H1 (cell line): ENCODE data around the gene AAGAB. TPM values are rescaled to one million over a fixed set of nuclear protein-coding genes. Genes with fewer than 3 reads are reported as not detected.

Experiments
- CTCF ChIA-PET: fragments of 300-600 bp; sonication (Branson Sonifier 250); formaldehyde crosslinking; loops from one replicate; lab custom pipeline; 2021; ENCODE audit not compliant: partially characterized antibody; lab: Charles Lee
- POLR2A ChIA-PET: fragments of 300-600 bp; sonication (Branson Sonifier 250); formaldehyde crosslinking; loops from one replicate; lab custom pipeline; 2021; ENCODE audit warnings: inconsistent platforms; ENCODE audit not compliant: partially characterized antibody; lab: Charles Lee
- DNase-seq, 2 experiments: peaks; one replicate each; pipeline versions ENCODE4 v3.0.0 to v3.0.0-alpha.2; 2010 to 2022; ENCODE audit warnings: low spot score in 2 of 2, low read depth in 1 of 2, mixed read lengths in 1 of 2
- FAIRE-seq: peaks from 2 replicates; lab custom pipeline; 2011; peaks lifted over from hg19 to GRCh38; lab: Jason Lieb, UNC
- H2AFZ ChIP-seq: 2 replicates; pipeline ENCODE4 v1.8.1; 2012; ENCODE audit warnings: low read length, inconsistent platforms
- H2AK5ac ChIP-seq: 2 replicates; pipeline ENCODE4 v1.6.1; 2013; ENCODE audit warnings: low read depth, low read length
- H2BK120ac ChIP-seq: replicated peaks from 2 replicates; pipeline ENCODE3; 2013; ENCODE audit warnings: low read depth, low read length, inconsistent platforms
- H2BK12ac ChIP-seq: 2 replicates; pipeline ENCODE4 v1.6.1; 2013; ENCODE audit warnings: low read depth, low read length
- H2BK15ac ChIP-seq: 2 replicates; pipeline ENCODE4 v1.6.1; 2013; ENCODE audit warnings: low read length
- H2BK20ac ChIP-seq: 2 replicates; pipeline ENCODE4 v1.6.1; 2013; ENCODE audit warnings: low read length
- H2BK5ac ChIP-seq: 2 replicates; pipeline ENCODE4 v1.6.1; 2013; ENCODE audit warnings: low read depth, low read length
- H3K14ac ChIP-seq: 2 replicates; pipeline ENCODE4 v1.6.1; 2013; ENCODE audit warnings: inconsistent platforms; ENCODE audit not compliant: insufficient read length
- H3K18ac ChIP-seq: 2 replicates; pipeline ENCODE4 v1.6.1; 2013; ENCODE audit warnings: low read length; ENCODE audit errors: extremely low read depth
- H3K23ac ChIP-seq: 2 replicates; pipeline ENCODE4 v1.6.1; 2013; ENCODE audit warnings: inconsistent platforms; ENCODE audit not compliant: insufficient read length
- H3K23me2 ChIP-seq: 2 replicates; pipeline ENCODE4 v1.6.1; 2013; ENCODE audit warnings: low read depth, low read length
- H3K27ac ChIP-seq: 2 replicates; pipeline ENCODE4 v1.6.1; 2011; ENCODE audit warnings: low read depth, low read length, inconsistent platforms
- H3K27me3 ChIP-seq, 4 experiments: replicated peaks in 1 of 4; 1 replicate in 1 of 4; 2 replicates in 3 of 4; pipeline versions ENCODE4 v1.6.1 to v1.8.1; 2011 to 2013; ENCODE audit warnings: low read length in 3 of 4, mild to moderate bottlenecking in 3 of 4, inconsistent platforms in 2 of 4, mixed read lengths in 2 of 4, moderate library complexity in 1 of 4; ENCODE audit not compliant: control insufficient read depth in 3 of 4, insufficient read depth in 3 of 4; ENCODE audit errors: extremely low read depth in 1 of 4
- H3K36me3 ChIP-seq, 4 experiments: 2 replicates each; pipeline versions ENCODE4 v1.6.1 to v1.8.1; 2011 to 2013; ENCODE audit warnings: mild to moderate bottlenecking in 4 of 4, low read length in 3 of 4, moderate library complexity in 2 of 4, control low read depth in 1 of 4, inconsistent platforms in 1 of 4; ENCODE audit not compliant: insufficient read depth in 4 of 4, control insufficient read depth in 2 of 4
- H3K4ac ChIP-seq: replicated peaks from 2 replicates; pipeline ENCODE3; 2013; ENCODE audit warnings: low read length, low read depth, mixed read lengths, inconsistent platforms; ENCODE audit not compliant: insufficient read length
- H3K4me1 ChIP-seq, 4 experiments: replicated peaks in 1 of 4; 1 replicate in 1 of 4; 2 replicates in 3 of 4; pipeline versions ENCODE4 v1.6.1 to v1.8.1; 2011 to 2013; ENCODE audit warnings: low read length in 3 of 4, inconsistent platforms in 2 of 4, mixed read lengths in 1 of 4; ENCODE audit not compliant: insufficient read depth in 4 of 4, control insufficient read depth in 3 of 4
- H3K4me2 ChIP-seq, 2 experiments: 2 replicates each; pipeline versions ENCODE4 v1.6.1 to v1.8.1; 2011 to 2013; ENCODE audit warnings: low read depth in 2 of 2, low read length in 2 of 2, control low read depth in 1 of 2, inconsistent platforms in 1 of 2, mild to moderate bottlenecking in 1 of 2; ENCODE audit not compliant: insufficient read depth in 1 of 2
- H3K4me3 ChIP-seq, 4 experiments: fragments of 200-600, 300-600 bp in 1 of 4; sonication (generic), shearing (Covaris generic), sonication (Bioruptor Twin) in 1 of 4; 2 replicates each; pipeline versions ENCODE4 v1.5.1 to v1.8.1; 2011 to 2016; ENCODE audit warnings: low read length in 4 of 4, low read depth in 3 of 4, control low read depth in 2 of 4, inconsistent platforms in 2 of 4, mild to moderate bottlenecking in 2 of 4, mixed read lengths in 1 of 4, moderate library complexity in 1 of 4; ENCODE audit not compliant: insufficient read depth in 2 of 4; ENCODE audit errors: extremely low read depth in 1 of 4
- H3K56ac ChIP-seq: replicated peaks from 2 replicates; pipeline ENCODE3; 2013; ENCODE audit warnings: low read depth, mild to moderate bottlenecking, mixed read lengths, low read length, inconsistent platforms; ENCODE audit not compliant: insufficient read length
- H3K79me1 ChIP-seq: 2 replicates; pipeline ENCODE4 v1.6.1; 2013; ENCODE audit warnings: low read depth, low read length, control low read depth
- H3K79me2 ChIP-seq, 2 experiments: 2 replicates each; pipeline versions ENCODE4 v1.6.1 to v1.8.1; 2012 to 2013; ENCODE audit warnings: low read length in 2 of 2, mild to moderate bottlenecking in 2 of 2, inconsistent platforms in 1 of 2; ENCODE audit not compliant: insufficient read depth in 2 of 2, control insufficient read depth in 1 of 2
- H3K9ac ChIP-seq, 4 experiments: replicated peaks in 1 of 4; 1 replicate in 1 of 4; 2 replicates in 3 of 4; pipeline versions ENCODE4 v1.6.1 to v1.8.1; 2011 to 2013; ENCODE audit warnings: low read depth in 3 of 4, low read length in 3 of 4, control low read depth in 2 of 4, mild to moderate bottlenecking in 2 of 4, moderate library complexity in 2 of 4, inconsistent platforms in 1 of 4; ENCODE audit errors: extremely low read depth in 1 of 4
- H3K9me3 ChIP-seq, 2 experiments: 2 replicates each; pipeline versions ENCODE4 v1.6.1 to v1.8.1; 2012 to 2013; ENCODE audit warnings: mild to moderate bottlenecking in 2 of 2, moderate library complexity in 2 of 2, control low read depth in 1 of 2, inconsistent platforms in 1 of 2, low read depth in 1 of 2, low read length in 1 of 2, mixed read lengths in 1 of 2; ENCODE audit not compliant: insufficient read depth in 2 of 2
- H4K20me1 ChIP-seq, 2 experiments: replicated peaks in 1 of 2; 2 replicates each; pipeline versions ENCODE3 to v1.8.1; 2011 to 2013; ENCODE audit warnings: inconsistent platforms in 2 of 2, low read length in 2 of 2, mild to moderate bottlenecking in 1 of 2; ENCODE audit not compliant: insufficient read depth in 2 of 2, control insufficient read depth in 1 of 2
- H4K5ac ChIP-seq: 2 replicates; pipeline ENCODE4 v1.6.1; 2013; ENCODE audit warnings: low read length, low read depth, mixed read lengths, inconsistent platforms; ENCODE audit not compliant: insufficient read length
- H4K8ac ChIP-seq: 2 replicates; pipeline ENCODE4 v1.8.0; 2013; ENCODE audit warnings: mild to moderate bottlenecking, moderate library complexity, low read length, inconsistent platforms; ENCODE audit not compliant: insufficient read depth; ENCODE audit errors: extremely low read depth
- H4K91ac ChIP-seq: replicated peaks from 2 replicates; pipeline ENCODE3; 2013; ENCODE audit warnings: low read length, mixed read lengths, inconsistent platforms; ENCODE audit not compliant: insufficient read length
- BACH1 ChIP-seq: IDR thresholded peaks from 2 replicates; pipeline ENCODE4 v1.6.1; 2012; ENCODE audit warnings: low read length, improper control_type of control experiment
- BRCA1 ChIP-seq: IDR thresholded peaks from 2 replicates; pipeline ENCODE4 v1.6.1; 2012; ENCODE audit warnings: low read depth, low read length, improper control_type of control experiment
- CEBPB ChIP-seq: IDR thresholded peaks from 2 replicates; pipeline ENCODE4 v1.6.1; 2012; ENCODE audit warnings: low read depth, low read length
- EP300 ChIP-seq, 2 experiments: IDR thresholded peaks; 1 replicate in 1 of 2; 2 replicates in 1 of 2; pipeline ENCODE4 v1.6.1; 2011 to 2012; ENCODE audit warnings: low read depth in 2 of 2, low read length in 2 of 2, mild to moderate bottlenecking in 2 of 2, borderline replicate concordance in 1 of 2, inconsistent platforms in 1 of 2, moderate library complexity in 1 of 2
- JUN ChIP-seq: IDR thresholded peaks from 2 replicates; pipeline ENCODE4 v1.6.1; 2011; ENCODE audit warnings: low read depth, mild to moderate bottlenecking, improper control_type of control experiment, low read length
- KDM4A ChIP-seq: IDR thresholded peaks from one replicate; pipeline ENCODE4 v1.7.1; 2012; ENCODE audit warnings: low read depth, mild to moderate bottlenecking, moderate library complexity, low read length, inconsistent platforms; ENCODE audit not compliant: severe bottlenecking
- KDM5A ChIP-seq: fragments of 200-600 bp; IDR thresholded peaks from 2 replicates; pipeline ENCODE4 v1.7.1; 2012; ENCODE audit warnings: mild to moderate bottlenecking, low read length, inconsistent platforms, mixed read lengths
- NANOG ChIP-seq: IDR thresholded peaks from 2 replicates; pipeline ENCODE4 v1.6.1; 2011; ENCODE audit warnings: low read length, low read depth, mild to moderate bottlenecking, inconsistent platforms; ENCODE audit not compliant: insufficient read depth, poor library complexity, severe bottlenecking
- POU5F1 ChIP-seq: IDR thresholded peaks from 2 replicates; pipeline ENCODE4 v1.6.1; 2011; ENCODE audit warnings: low read depth, mild to moderate bottlenecking, low read length, moderate library complexity
- SP4 ChIP-seq: IDR thresholded peaks from 2 replicates; pipeline ENCODE4 v1.6.1; 2012; ENCODE audit warnings: low read length, inconsistent platforms
- TAF7 ChIP-seq: optimal IDR thresholded peaks from 2 replicates; pipeline ENCODE3; 2011; ENCODE audit warnings: low read depth, mild to moderate bottlenecking, inconsistent platforms, low read length, moderate library complexity, borderline replicate concordance
- WGBS, 2 experiments: shearing (Covaris generic) in 1 of 2; methylation state at CpG; one replicate each; pipeline versions ENCODE4 v1.1.6 to v1.1.7; 2013 to 2015; ENCODE audit warnings: low lambda C conversion rate in 2 of 2, mixed read lengths in 2 of 2, inconsistent platforms in 1 of 2, low coverage in 1 of 2, missing lambda C conversion rate in 1 of 2; ENCODE audit not compliant: insufficient replicate concordance in 2 of 2, insufficient coverage in 1 of 2, insufficient read length in 1 of 2; ENCODE audit errors: extremely low coverage in 1 of 2, missing lambda C conversion rate in 1 of 2; 5-methylcytosine and 5-hydroxymethylcytosine counted together
- polyA plus RNA-seq, 7 experiments: library from polyadenylated mRNA; depleted of rRNA in 3 of 7; stranded (reverse) in 5 of 7; unstranded in 2 of 7; fragments of >200 nt in 5 of 7; fragments of 200-250 nt in 2 of 7; gene quantifications; 1 replicate in 5 of 7; 2 replicates in 1 of 7; 4 replicates in 1 of 7; pipeline versions ENCODE4 v1.2.1 to v1.2.3, GENCODE V29; 2011 to 2013; ENCODE audit warnings: missing spikeins in 2 of 7, mixed read lengths in 2 of 7
- total RNA-seq: library from RNA; stranded (reverse); fragmentation: NEBNext Ultra II Directional; extraction: Animal tissue kit (Norgen Biotek cat#: 25700); gene quantifications from 2 replicates; pipeline ENCODE4 v1.2.1, GENCODE V29; 2021
- TF ChIP-seq, protein P1 (sequence below): IDR thresholded peaks from 2 replicates; pipeline ENCODE4 v1.6.1; 2011; ENCODE audit warnings: low read depth, mild to moderate bottlenecking, low read length; ENCODE audit not compliant: insufficient read depth

AAGAB gene
- total and polyA plus RNA-seq, 2 of the 8 experiments (the other 6 are each of a cell fraction or from before 2014, with no cell fraction given): 20.1 to 45.9 TPM

DNA sequence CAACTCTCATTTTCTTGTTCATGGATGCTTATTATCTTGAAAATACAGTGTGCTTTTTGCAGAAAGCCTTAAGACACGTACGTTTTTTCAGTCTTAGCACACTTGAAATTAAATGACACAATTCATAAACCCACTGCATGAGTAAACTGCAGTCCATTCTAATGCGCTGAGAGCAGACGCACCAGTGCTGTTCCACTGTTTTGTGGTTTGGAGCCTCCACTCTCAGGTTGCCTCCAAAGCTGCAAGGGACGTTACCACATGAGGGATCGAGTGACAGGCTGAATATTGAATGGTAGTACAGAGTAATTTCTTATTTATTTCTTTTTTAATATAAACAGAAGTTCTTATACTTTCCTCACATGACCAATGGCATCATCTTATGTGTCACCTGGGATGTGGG, 12.4 kb upstream of the AAGAB start:
- Histone ChIP-seq H3K14ac (no peak overlapping the region), H3K4me2 (no peak overlapping the region), H3K56ac (no peak overlapping the region), H2BK12ac (no peak overlapping the region), H2BK5ac (no peak overlapping the region), H3K9me3 (no peaks in the 10 kb centered on the region), H4K20me1 (no peaks in the 10 kb centered on the region), H3K9ac (no peak overlapping the region), H3K36me3 (no peaks in the 10 kb centered on the region), H3K18ac (no peak overlapping the region), H3K4me1 (peaks cover 0 to 5% (median 0%) of the 10 kb centered on the region in 4 experiments; a peak in 3 of 7 replicates), H3K27ac (no peak overlapping the region), H3K4ac (no peak overlapping the region), H4K8ac (no peak overlapping the region), H4K91ac (no peak overlapping the region), H2AFZ (no peak overlapping the region), H3K4me3 (no peak overlapping the region), H2BK120ac (no peak overlapping the region), H2BK20ac (no peak overlapping the region), H2AK5ac (no peak overlapping the region), H3K23ac (no peak overlapping the region), H3K79me1 (no peaks in the 10 kb centered on the region), H3K23me2 (no peaks in the 10 kb centered on the region), H2BK15ac (no peak overlapping the region), H3K79me2 (no peaks in the 10 kb centered on the region), H4K5ac (no peak overlapping the region), H3K27me3 (no peaks in the 10 kb centered on the region; a peak in 1 of 7 replicates)
- FAIRE-seq: peak; percentile 52
- CTCF ChIA-PET: no interaction called here
- DNase-seq: no peak
- POLR2A ChIA-PET: interaction anchor here (1.2 kb wide), 1 partner anchor 13 kb away, joined by 3 read pairs; the partner anchor contains the start of genes AAGAB and IQCH
- 82% methylated on average over 6 of the region's 6 CpGs; no CpG with 5 or more reads in 1 of the 2 experiments for WGBS, 2 experiments
- TF ChIP-seq KDM4A (no peak), NANOG (no peak), POU5F1 (no peak), JUN (no peak), CEBPB (no peak), SP4 (no peak), EP300 (IDR thresholded peaks at IDR 0.05; ENCODE audit: borderline replicate concordance in 1 of 2, low read depth in 2 of 2, low read length in 2 of 2) (no peak), KDM5A (no peak), BACH1 (no peak), TAF7 (no peak), BRCA1 (no peak)
- TF ChIP-seq, protein P1, sequence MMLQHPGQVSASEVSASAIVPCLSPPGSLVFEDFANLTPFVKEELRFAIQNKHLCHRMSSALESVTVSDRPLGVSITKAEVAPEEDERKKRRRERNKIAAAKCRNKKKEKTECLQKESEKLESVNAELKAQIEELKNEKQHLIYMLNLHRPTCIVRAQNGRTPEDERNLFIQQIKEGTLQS: no peak
